HepG2 (cell line): ENCODE measurements around the gene UNKL.

Source experiments
- CBX1 ChIP-seq: IDR thresholded peaks from one replicate; pipeline ENCODE4 v1.6.1; 2016; ENCODE audit warnings: antibody characterized with exemption, low read depth
- CREM ChIP-seq, 2 experiments: sonication (generic) in 1 of 2; formaldehyde crosslinking in 1 of 2; IDR thresholded peaks; 2 replicates each; pipeline versions ENCODE4 v1.4.0 to v1.6.1; 2016 to 2020; ENCODE audit warnings: antibody characterized with exemption in 1 of 2, mild to moderate bottlenecking in 1 of 2, missing genetic modification reagents in 1 of 2
- EP300 ChIP-seq, 3 experiments: sonication (generic) in 1 of 3; formaldehyde crosslinking in 1 of 3; IDR thresholded peaks; 2 replicates each; pipeline versions ENCODE4 v1.5.1 to v1.6.1; 2011 to 2020; ENCODE audit warnings: low read depth in 2 of 3, low read length in 2 of 3, borderline replicate concordance in 1 of 3, improper control_type of control experiment in 1 of 3, mild to moderate bottlenecking in 1 of 3, missing genetic modification reagents in 1 of 3, moderate library complexity in 1 of 3
- EZH2 ChIP-seq: conservative IDR thresholded peaks from 2 replicates; pipeline ENCODE4 v1.6.1; 2012; ENCODE audit warnings: mild to moderate bottlenecking, low read depth, low read length, moderate library complexity
- POLR2AphosphoS2 ChIP-seq: IDR thresholded peaks from 2 replicates; pipeline ENCODE4 v1.6.1; 2011; ENCODE audit warnings: low read depth, low read length, improper control_type of control experiment
- ZNF207 ChIP-seq: fragments of 450-650 bp; IDR thresholded peaks from 2 replicates; pipeline ENCODE4 v1.6.1; 2016; ENCODE audit warnings: antibody characterized with exemption, borderline replicate concordance
- ZNF431 ChIP-seq: sonication (generic); formaldehyde crosslinking; IDR thresholded peaks from 2 replicates; pipeline ENCODE4 v1.9.0; 2022; ENCODE audit warnings: missing genetic modification reagents, low read depth, mild to moderate bottlenecking, borderline replicate concordance
- TF ChIP-seq, protein P1 (sequence below): IDR thresholded peaks from 2 replicates; pipeline ENCODE4 v1.6.1; 2018; ENCODE audit warnings: missing genetic modification reagents

DNA sequence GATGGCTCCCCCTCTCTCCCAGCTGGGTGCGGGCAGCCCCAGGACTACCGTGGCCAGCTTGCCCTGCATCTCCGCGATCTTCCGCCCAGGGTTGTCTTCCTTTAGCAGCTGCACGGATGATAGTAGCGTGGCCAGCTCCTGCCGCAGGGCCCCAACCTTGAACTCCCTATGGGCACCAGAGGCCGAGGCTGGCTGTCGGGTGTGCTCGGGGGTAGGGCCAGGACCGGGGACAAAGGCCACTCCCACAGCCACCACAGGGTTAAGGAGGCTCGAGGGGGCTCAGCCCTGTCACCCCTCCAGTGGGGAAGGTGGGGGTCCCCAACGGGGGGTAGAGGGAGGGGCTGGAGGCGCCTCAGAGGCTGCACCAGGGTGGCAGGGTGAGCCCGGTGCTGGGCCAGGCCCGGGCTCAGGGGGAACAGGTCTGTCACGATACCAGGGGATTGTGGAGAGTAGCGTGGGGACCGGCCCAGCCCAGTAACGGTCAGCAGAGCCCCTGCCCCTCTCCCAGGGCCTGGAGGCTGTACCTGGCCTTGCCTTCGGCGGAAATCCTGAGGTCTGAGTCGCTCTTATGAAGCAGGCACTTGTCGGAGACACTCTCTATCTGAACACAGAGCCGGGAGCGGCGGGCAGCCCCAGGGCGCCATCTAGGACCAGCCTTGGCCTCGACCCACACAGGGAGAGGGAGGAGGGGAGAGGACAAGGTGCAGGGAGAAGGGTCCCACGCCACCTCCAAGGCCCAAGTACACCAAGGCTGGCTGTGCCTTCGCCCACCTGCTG lies 21.6 kb upstream of the UNKL start:
- TF ChIP-seq POLR2AphosphoS2, result no peak
- no peak for TF ChIP-seq EZH2
- no peak for TF ChIP-seq CREM (IDR thresholded peaks at IDR 0.05)
- no peak for TF ChIP-seq CREM (CRISPR knock-in tag; IDR thresholded peaks at IDR 0.05)
- no peak for TF ChIP-seq CBX1
- no peak for TF ChIP-seq EP300 (IDR thresholded peaks at IDR 0.05; ENCODE audit: low read depth in 2 of 2, low read length in 2 of 2)
- TF ChIP-seq EP300 (CRISPR knock-in tag; IDR thresholded peaks at IDR 0.05; ENCODE audit: borderline replicate concordance), result no peak
- TF ChIP-seq ZNF431 (CRISPR knock-in tag), result no peak
- TF ChIP-seq, protein P1, sequence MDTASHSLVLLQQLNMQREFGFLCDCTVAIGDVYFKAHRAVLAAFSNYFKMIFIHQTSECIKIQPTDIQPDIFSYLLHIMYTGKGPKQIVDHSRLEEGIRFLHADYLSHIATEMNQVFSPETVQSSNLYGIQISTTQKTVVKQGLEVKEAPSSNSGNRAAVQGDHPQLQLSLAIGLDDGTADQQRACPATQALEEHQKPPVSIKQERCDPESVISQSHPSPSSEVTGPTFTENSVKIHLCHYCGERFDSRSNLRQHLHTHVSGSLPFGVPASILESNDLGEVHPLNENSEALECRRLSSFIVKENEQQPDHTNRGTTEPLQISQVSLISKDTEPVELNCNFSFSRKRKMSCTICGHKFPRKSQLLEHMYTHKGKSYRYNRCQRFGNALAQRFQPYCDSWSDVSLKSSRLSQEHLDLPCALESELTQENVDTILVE (CRISPR knock-in tag), result no peak
- no peak for TF ChIP-seq ZNF207
